Nephron progenitor cell (in vitro differentiated cells): Measurements from ENCODE around the gene ZNF362.

Source experiments
- DNase-seq: peaks from one replicate; pipeline ENCODE4 v3.0.0; 2021
- H3K27ac Mint-ChIP-seq: 2 replicates; pipeline ENCODE4 v1.8.0; 2021; ENCODE audit warnings: mild to moderate bottlenecking, moderate library complexity, mixed read lengths
- H3K27me3 Mint-ChIP-seq: 2 replicates; pipeline ENCODE4 v1.8.0; 2021; ENCODE audit warnings: mild to moderate bottlenecking, low read depth, mixed read lengths; ENCODE audit not compliant: poor library complexity
- H3K36me3 Mint-ChIP-seq: 2 replicates; pipeline ENCODE4 v1.8.0; 2021; ENCODE audit warnings: low read depth, mixed read lengths
- H3K4me1 Mint-ChIP-seq: 2 replicates; pipeline ENCODE4 v1.8.0; 2021; ENCODE audit warnings: mixed read lengths
- H3K4me3 Mint-ChIP-seq: 2 replicates; pipeline ENCODE4 v1.8.0; 2021; ENCODE audit warnings: mild to moderate bottlenecking, moderate library complexity, mixed read lengths
- H3K9me3 Mint-ChIP-seq: 2 replicates; pipeline ENCODE4 v1.8.0; 2021; ENCODE audit warnings: mild to moderate bottlenecking, moderate library complexity, mixed read lengths
- CTCF ChIP-seq: fragments of 200-600 bp; sonication (generic); IDR thresholded peaks from 2 replicates; pipeline ENCODE4 v1.5.0; 2021; ENCODE audit warnings: antibody characterized with exemption

The ZNF362 gene

GRCh38 chr1:33260439-33260838 lies 4.1 kb downstream of the ZNF362 start:
- Mint-ChIP-seq H3K27ac (no peak overlapping the region), H3K27me3 (peaks cover 3% of the 10 kb centered on the region), H3K4me3 (peak overlapping the region; percentile 4), H3K9me3 (no peaks in the 10 kb centered on the region), H3K4me1 (peaks cover 52% of the 10 kb centered on the region), H3K36me3 (peaks cover 21% of the 10 kb centered on the region)
- no peak for DNase-seq
- TF ChIP-seq CTCF = no peak

GRCh38 chr1:33261344-33261743 lies 5.1 kb downstream of the ZNF362 start:
- Mint-ChIP-seq H3K27ac (peak overlapping the region; percentile 87), H3K4me1 (peaks cover 52% of the 10 kb centered on the region), H3K27me3 (peaks cover 3% of the 10 kb centered on the region), H3K36me3 (peaks cover 21% of the 10 kb centered on the region), H3K4me3 (no peak overlapping the region), H3K9me3 (no peaks in the 10 kb centered on the region)
- TF ChIP-seq CTCF = no peak
- DNase-seq = no peak

- Mint-ChIP-seq H3K27me3 (peaks cover 3% of the 10 kb centered on the region), H3K9me3 (no peaks in the 10 kb centered on the region), H3K4me3 (no peak overlapping the region), H3K4me1 (peaks cover 52% of the 10 kb centered on the region), H3K27ac (no peak overlapping the region), H3K36me3 (peaks cover 21% of the 10 kb centered on the region)
- no peak for DNase-seq
- TF ChIP-seq CTCF = no peak
These were observed 7.7 kb downstream of the ZNF362 start for GRCh38 chr1:33263890-33264504.

GRCh38 chr1:33265780-33266605 lies 9.7 kb downstream of the ZNF362 start:
- no peaks in the 10 kb centered on the region for H3K9me3 Mint-ChIP-seq
- no peaks in the 10 kb centered on the region for H3K27me3 Mint-ChIP-seq
- no peak for DNase-seq
- peaks cover 22% of the 10 kb centered on the region for H3K36me3 Mint-ChIP-seq
- TF ChIP-seq CTCF = no peak
- peak overlapping the region; percentile 92 for H3K27ac Mint-ChIP-seq
- no peak overlapping the region for H3K4me3 Mint-ChIP-seq
- peaks cover 44% of the 10 kb centered on the region for H3K4me1 Mint-ChIP-seq

- Mint-ChIP-seq H3K27ac (no peak overlapping the region), H3K4me1 (peaks cover 44% of the 10 kb centered on the region)
These were observed 10.5 kb downstream of the ZNF362 start for GRCh38 chr1:33266766-33267165.

More at GRCh38 chr1:33266766-33267165, 10.5 kb downstream of the ZNF362 start:
- Mint-ChIP-seq H3K36me3 (peaks cover 24% of the 10 kb centered on the region), H3K9me3 (no peaks in the 10 kb centered on the region), H3K27me3 (no peaks in the 10 kb centered on the region), H3K4me3 (no peak overlapping the region)
- no peak for DNase-seq
- no peak for TF ChIP-seq CTCF
